H1 (cell line): ENCODE measurements around the gene APBA2. TPM values are rescaled to one million over a fixed set of nuclear protein-coding genes. Genes with fewer than 3 reads are reported as not detected.

ENCODE experiments used
- CHD2 ChIP-seq: IDR thresholded peaks from 2 replicates; pipeline ENCODE4 v1.6.1; 2012; ENCODE audit warnings: low read length, improper control_type of control experiment
- CREB1 ChIP-seq: IDR thresholded peaks from 2 replicates; pipeline ENCODE4 v1.6.1; 2012; ENCODE audit warnings: inconsistent platforms
- SP1 ChIP-seq: IDR thresholded peaks from 2 replicates; pipeline ENCODE4 v1.6.1; 2011; ENCODE audit warnings: low read depth, low read length
- TEAD4 ChIP-seq: IDR thresholded peaks from 2 replicates; pipeline ENCODE4 v1.6.1; 2012; ENCODE audit warnings: low read depth, low read length, inconsistent platforms, mixed read lengths
- polyA plus RNA-seq, 7 experiments: library from polyadenylated mRNA; depleted of rRNA in 3 of 7; stranded (reverse) in 5 of 7; unstranded in 2 of 7; fragments of >200 nt in 5 of 7; fragments of 200-250 nt in 2 of 7; gene quantifications; 1 replicate in 5 of 7; 2 replicates in 1 of 7; 4 replicates in 1 of 7; pipeline versions ENCODE4 v1.2.1 to v1.2.3, GENCODE V29; 2011 to 2013; ENCODE audit warnings: missing spikeins in 2 of 7, mixed read lengths in 2 of 7
- total RNA-seq: library from RNA; stranded (reverse); fragmentation: NEBNext Ultra II Directional; extraction: Animal tissue kit (Norgen Biotek cat#: 25700); gene quantifications from 2 replicates; pipeline ENCODE4 v1.2.1, GENCODE V29; 2021

The APBA2 gene
- total and polyA plus RNA-seq, 2 of the 8 experiments (the other 6 are each of a cell fraction or from before 2014, with no cell fraction given), result 15.5 to 19.0 TPM

DNA sequence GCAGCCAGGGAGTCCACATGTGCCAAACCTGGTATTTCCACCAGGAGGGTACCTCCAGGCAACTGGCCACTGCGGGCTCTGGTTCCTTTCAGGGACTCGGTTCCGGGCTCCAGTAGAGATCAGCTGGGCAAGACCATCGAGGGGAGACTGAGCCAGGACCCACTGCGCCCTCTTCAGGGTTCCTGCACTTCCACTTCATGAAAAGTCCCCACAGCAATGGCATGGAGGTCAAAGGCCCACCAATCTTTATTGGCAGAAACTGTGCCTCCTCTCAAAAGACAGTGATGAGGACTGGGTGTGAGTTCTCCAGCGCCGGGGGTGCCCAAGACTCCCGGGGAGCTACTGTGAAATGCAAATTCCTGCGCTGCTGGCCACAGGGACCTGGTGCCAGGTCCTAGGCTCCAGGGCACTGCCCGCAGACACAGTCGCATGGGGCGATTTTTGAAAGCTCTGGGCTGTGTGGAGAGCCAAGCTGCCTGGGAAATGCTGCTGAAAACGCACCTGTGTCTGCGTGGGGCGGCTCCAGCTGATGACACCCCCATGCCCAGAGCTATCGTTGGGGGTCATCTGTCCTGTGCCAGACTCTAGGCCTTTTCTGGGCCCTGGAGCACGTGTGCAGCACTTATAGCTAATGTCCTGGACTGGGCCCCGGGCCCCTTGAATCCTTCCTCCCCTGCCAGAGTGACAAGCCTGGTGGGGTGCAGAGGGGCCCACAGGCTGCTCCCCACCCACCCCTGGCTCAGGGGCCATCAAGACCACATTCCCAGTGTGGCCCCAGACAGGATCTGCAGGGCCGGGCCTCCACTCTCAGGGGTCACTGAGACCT is 239.8 kb downstream of the APBA2 start (continued):
- no peak for TF ChIP-seq TEAD4
- TF ChIP-seq CREB1, result no peak
- TF ChIP-seq CHD2, result no peak
- no peak for TF ChIP-seq SP1
